Stomach (tissue), 19 donors: Measurements from ENCODE around the gene FREM3. TPM values are rescaled to one million over a fixed set of nuclear protein-coding genes. Genes with fewer than 3 reads are reported as not detected.

Source experiments
- DNase-seq, 2 donors: peaks; one replicate each; pipeline versions ENCODE4 v3.0.0 to v3.0.0-alpha.2; 2013 to 2019
- H3K27ac ChIP-seq, 5 donors: fragments of 200-600 bp in 4 of 5; sonication (generic) in 4 of 5; one replicate each; pipeline ENCODE4 v1.5.1; 2013 to 2019; ENCODE audit warnings: mild to moderate bottlenecking in 1 of 5, moderate library complexity in 1 of 5
- H3K27me3 ChIP-seq, 3 donors: fragments of 200-600 bp; sonication (generic); one replicate each; pipeline ENCODE4 v1.5.1; 2017 to 2019; ENCODE audit warnings: mixed run types in 1 of 3
- H3K36me3 ChIP-seq, 4 donors: fragments of 200-600 bp; sonication (generic); 1 replicate in 3 of 4; 2 replicates in 1 of 4; pipeline ENCODE4 v1.5.1; 2016 to 2019
- H3K4me1 ChIP-seq, 4 donors: fragments of 200-600 bp; sonication (generic); one replicate each; pipeline ENCODE4 v1.5.1; 2016 to 2019
- H3K4me3 ChIP-seq, 4 donors: fragments of 200-600 bp; sonication (generic) in 3 of 4; one replicate each; pipeline ENCODE4 v1.5.1; 2016 to 2019; ENCODE audit warnings: mild to moderate bottlenecking in 1 of 4
- H3K9me3 ChIP-seq, 4 donors: fragments of 200-600 bp; sonication (generic); one replicate each; pipeline ENCODE4 v1.5.1; 2016 to 2019
- EP300 ChIP-seq: sonication (generic); formaldehyde crosslinking; IDR thresholded peaks from one replicate; pipeline ENCODE4 v1.6.1; 2017; ENCODE audit warnings: antibody characterized with exemption
- POLR2A ChIP-seq, 4 donors: fragments of 450-650 bp; IDR thresholded peaks; one replicate each; pipeline ENCODE4 v1.6.1; 2016; ENCODE audit warnings: antibody characterized with exemption in 4 of 4, control low read depth in 2 of 4, mild to moderate bottlenecking in 1 of 4, moderate library complexity in 1 of 4
- POLR2AphosphoS5 ChIP-seq, 3 donors: sonication (generic); formaldehyde crosslinking; IDR thresholded peaks; one replicate each; pipeline ENCODE4 v1.6.1; 2016; ENCODE audit warnings: antibody characterized with exemption in 3 of 3
- WGBS, 5 donors: extraction: QIAGEN DNeasy Blood & Tissue Kit in 3 of 5; methylation state at CpG; one replicate each; pipeline versions ENCODE4 v1.1.5 to v1.1.7; 2013 to 2018; 5-methylcytosine and 5-hydroxymethylcytosine counted together
- intact Hi-C: fragments of 100-400 bp; cut with DNase I; formaldehyde crosslinking; loops from one replicate; pipeline ENCODE4 v1.15.1; 2023; ENCODE audit warnings: low total_unique reads
- long read RNA-seq, 10 donors: transcript quantifications; one replicate each; lab custom pipeline, GENCODE V29; 2026
- polyA plus RNA-seq, 3 donors: library from polyadenylated mRNA; stranded (reverse); fragments of 200-250 nt; gene quantifications; one replicate each; pipeline ENCODE4 v1.2.3, GENCODE V29; 2013
- total RNA-seq, 5 donors: library from RNA; depleted of rRNA; stranded (reverse); fragments of >200 nt; gene quantifications; one replicate each; pipeline versions ENCODE4 v1.1.0 to v1.2.3, GENCODE V29; 2014 to 2016
- TF ChIP-seq, protein P1 (sequence below), 7 experiments: fragments of 450-650 bp in 4 of 7; fragments of 200-600 bp in 3 of 7; sonication (generic) in 3 of 7; IDR thresholded peaks; one replicate each; pipeline ENCODE4 v1.5.1; 2016 to 2019; ENCODE audit warnings: antibody characterized with exemption in 7 of 7, control low read depth in 2 of 7, mild to moderate bottlenecking in 1 of 7
- donor health status: healthy with polysubstance abuse.
- donor health status: Bipolar disorder and iron deficiency.
- donor health status: healthy.

FREM3 gene
- total RNA-seq (under 1 TPM in 1 of 5 donors, not detected in 4; 0.18 TPM), polyA plus RNA-seq (under 1 TPM in 1 of 3 donors, not detected in 2; 0.03 TPM)
- long read RNA-seq, donor 1, result 0 reads
- long read RNA-seq, donor 2, result 0 reads
- long read RNA-seq, donor 3, result 0 reads
- long read RNA-seq, donor 4, result 0 reads
- long read RNA-seq, donor 5, result 0 reads
- long read RNA-seq, donor 6, result 0 reads
- long read RNA-seq, donor 7, result 0 reads
- long read RNA-seq, donor 8, result 0 reads
- long read RNA-seq, donor 9, result 0 reads
- long read RNA-seq, donor 10, result 0 reads

DNA sequence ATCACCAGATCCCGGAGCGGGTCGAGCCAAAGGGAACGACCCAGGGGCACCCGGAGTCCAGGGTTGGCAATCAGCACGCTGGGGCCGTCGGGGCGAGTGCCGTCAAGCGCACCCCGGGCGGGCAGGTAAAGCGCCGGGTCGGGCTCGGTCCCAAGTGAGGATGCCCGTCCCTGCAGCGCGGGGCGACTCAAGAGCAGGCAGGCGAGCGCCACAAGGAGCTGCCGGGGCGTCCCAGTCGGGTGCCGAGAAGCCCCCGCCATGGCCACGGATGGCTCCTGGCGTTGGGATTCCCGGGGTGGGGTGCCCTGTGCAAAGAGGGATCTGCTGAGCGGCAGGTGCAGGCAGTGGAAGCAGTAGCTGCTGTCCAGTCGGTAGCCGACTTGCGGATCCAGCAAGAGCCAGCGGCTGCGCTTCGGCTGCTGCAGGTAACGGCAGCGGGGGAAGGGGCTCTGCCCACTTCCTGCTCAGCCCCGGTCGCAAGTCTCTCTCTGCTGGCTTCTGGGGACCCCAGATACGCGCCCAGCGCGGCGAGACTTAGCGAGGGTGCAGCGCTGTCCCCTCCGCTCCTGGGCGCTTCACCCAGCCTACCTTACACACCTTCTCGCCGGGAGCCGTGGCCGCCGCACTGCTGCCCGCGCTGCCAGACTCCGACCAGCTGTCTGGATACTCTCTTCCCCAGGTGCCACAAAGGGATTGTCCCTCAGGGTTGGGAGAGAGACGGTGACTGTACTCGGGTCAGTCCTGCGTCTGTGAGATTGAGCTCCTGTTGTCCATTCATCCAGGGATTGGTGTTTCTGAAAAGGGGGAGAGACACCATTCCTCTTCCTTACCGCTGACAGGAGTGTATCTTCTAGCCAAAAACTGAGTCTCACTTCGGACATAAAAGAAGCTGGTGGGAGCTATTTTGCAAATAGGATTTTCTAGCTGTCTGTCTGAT is at the start of gene FREM3:
Gene FREM3 (minus strand): TSS at position 260 of the 937 bp plus-strand sequence. CDS start 0 bp downstream, at position 260.
- intact Hi-C loops, result no loop called here
- WGBS, 5 donors, result 1 to 2% (median 2%) methylated on average over 18 to 64 of the region's 64 CpGs
- H3K4me3 ChIP-seq, result peak within 1 kb of the TSS; percentile 29 to 48 (median 40)
- peaks cover 7 to 57% (median 28%) of the 10 kb centered on the region in 3 donors for H3K27me3 ChIP-seq
- no peaks in the 10 kb centered on the region for H3K36me3 ChIP-seq
- H3K4me1 ChIP-seq, result peaks cover 15 to 22% (median 18%) of the 10 kb centered on the region in 4 donors
- TF ChIP-seq POLR2AphosphoS5 (IDR thresholded peaks at IDR 0.05), result no peak
- no peak for TF ChIP-seq EP300
- no peak for TF ChIP-seq POLR2A (IDR thresholded peaks at IDR 0.05)
- no peak within 1 kb of the TSS for H3K27ac ChIP-seq
- peak in 1 of 2 donors; percentile 39 for DNase-seq
- no peaks in the 10 kb centered on the region for H3K9me3 ChIP-seq

DNA sequence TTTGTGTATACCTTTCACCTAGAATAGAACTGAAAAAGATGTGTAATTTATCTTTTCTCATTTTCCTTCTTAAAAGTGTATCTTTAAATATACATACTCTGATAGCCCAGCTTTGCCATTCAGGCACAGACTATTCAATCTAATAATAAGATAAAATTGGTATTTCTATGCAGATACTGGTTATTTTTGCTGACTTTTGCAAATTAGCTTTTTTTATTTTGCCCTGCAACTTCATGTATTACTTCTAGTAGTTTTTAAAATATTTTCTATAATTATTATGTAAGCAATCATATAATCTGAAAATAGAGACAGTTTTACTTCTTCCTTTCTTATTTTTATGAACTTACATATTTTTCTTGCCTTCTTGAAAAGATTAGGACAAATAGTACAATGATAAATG is 45.4 kb upstream of the FREM3 start:
- Histone ChIP-seq H3K27ac (no peak overlapping the region), H3K27me3 (no peaks in the 10 kb centered on the region), H3K4me3 (no peak overlapping the region), H3K4me1 (no peaks in the 10 kb centered on the region), H3K36me3 (no peaks in the 10 kb centered on the region), H3K9me3 (no peaks in the 10 kb centered on the region)
- TF ChIP-seq POLR2A (IDR thresholded peaks at IDR 0.05) (no peak), POLR2AphosphoS5 (IDR thresholded peaks at IDR 0.05) (no peak), EP300 (no peak)
- TF ChIP-seq, protein P1, sequence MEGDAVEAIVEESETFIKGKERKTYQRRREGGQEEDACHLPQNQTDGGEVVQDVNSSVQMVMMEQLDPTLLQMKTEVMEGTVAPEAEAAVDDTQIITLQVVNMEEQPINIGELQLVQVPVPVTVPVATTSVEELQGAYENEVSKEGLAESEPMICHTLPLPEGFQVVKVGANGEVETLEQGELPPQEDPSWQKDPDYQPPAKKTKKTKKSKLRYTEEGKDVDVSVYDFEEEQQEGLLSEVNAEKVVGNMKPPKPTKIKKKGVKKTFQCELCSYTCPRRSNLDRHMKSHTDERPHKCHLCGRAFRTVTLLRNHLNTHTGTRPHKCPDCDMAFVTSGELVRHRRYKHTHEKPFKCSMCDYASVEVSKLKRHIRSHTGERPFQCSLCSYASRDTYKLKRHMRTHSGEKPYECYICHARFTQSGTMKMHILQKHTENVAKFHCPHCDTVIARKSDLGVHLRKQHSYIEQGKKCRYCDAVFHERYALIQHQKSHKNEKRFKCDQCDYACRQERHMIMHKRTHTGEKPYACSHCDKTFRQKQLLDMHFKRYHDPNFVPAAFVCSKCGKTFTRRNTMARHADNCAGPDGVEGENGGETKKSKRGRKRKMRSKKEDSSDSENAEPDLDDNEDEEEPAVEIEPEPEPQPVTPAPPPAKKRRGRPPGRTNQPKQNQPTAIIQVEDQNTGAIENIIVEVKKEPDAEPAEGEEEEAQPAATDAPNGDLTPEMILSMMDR (IDR thresholded peaks at IDR 0.05), result no peak
- intact Hi-C loops, result no loop called here
- no peak for DNase-seq

DNA sequence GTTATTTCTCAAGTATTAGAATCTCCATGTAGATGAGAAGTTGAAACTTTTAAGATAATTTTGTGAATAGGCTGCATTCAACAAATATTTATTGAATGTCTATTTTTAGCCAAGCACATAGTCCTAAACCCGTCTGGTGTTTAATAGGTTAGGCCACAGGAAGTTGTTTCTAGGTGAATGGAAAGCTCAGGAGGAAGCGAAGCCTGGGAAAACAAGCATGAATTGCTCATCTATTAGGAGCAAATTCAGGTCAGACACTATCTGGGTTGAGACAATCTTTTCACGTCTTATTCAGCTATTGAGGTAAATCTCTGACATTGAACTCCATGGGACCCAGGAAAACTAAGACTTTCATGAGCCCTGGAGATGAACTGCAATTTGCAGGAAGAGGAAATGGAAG is 43.1 kb upstream of the FREM3 start:
- intact Hi-C loops, result no loop called here
- 34 to 56% (median 47%) methylated on average over 3 of the region's 3 CpGs for WGBS, 5 donors
- no peaks in the 10 kb centered on the region for H3K27me3 ChIP-seq
- no peak overlapping the region for H3K27ac ChIP-seq
- TF ChIP-seq POLR2AphosphoS5 (IDR thresholded peaks at IDR 0.05), result no peak
- TF ChIP-seq, protein P1 (IDR thresholded peaks at IDR 0.05), result no peak
- TF ChIP-seq POLR2A (IDR thresholded peaks at IDR 0.05), result no peak
- H3K36me3 ChIP-seq, result no peaks in the 10 kb centered on the region
- H3K4me3 ChIP-seq, result no peak overlapping the region
- DNase-seq, result no peak
- H3K4me1 ChIP-seq, result no peaks in the 10 kb centered on the region
- H3K9me3 ChIP-seq, result no peaks in the 10 kb centered on the region

DNA sequence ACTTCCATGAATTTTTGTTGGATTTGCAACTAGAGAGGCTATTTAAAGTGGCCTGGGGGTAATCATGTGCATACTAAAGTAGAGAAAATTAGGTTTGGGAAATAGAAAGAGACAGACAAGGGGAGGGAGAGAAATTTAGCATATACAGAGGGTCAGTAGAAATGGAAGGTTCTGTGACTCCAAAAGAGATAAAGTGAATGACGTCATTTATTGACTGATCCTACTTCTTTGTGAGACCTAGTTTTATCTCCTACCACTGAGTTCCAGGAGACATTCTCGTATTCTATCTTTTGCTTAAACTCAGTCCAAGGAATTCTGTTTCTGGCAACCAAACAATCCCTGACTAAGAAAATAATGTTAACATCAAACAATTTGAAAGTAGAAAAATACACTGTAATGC is 42.4 kb upstream of the FREM3 start:
- Histone ChIP-seq H3K4me1 (no peaks in the 10 kb centered on the region), H3K36me3 (no peaks in the 10 kb centered on the region), H3K9me3 (no peaks in the 10 kb centered on the region), H3K27me3 (no peaks in the 10 kb centered on the region), H3K4me3 (no peak overlapping the region), H3K27ac (no peak overlapping the region)
- intact Hi-C loops, result no loop called here
- DNase-seq, result no peak
- TF ChIP-seq POLR2AphosphoS5 (IDR thresholded peaks at IDR 0.05), result no peak
- TF ChIP-seq, protein P1 (IDR thresholded peaks at IDR 0.05), result no peak
- no peak for TF ChIP-seq POLR2A (IDR thresholded peaks at IDR 0.05)
- TF ChIP-seq EP300, result no peak
- WGBS, 5 donors, result 22 to 45% (median 39%) methylated on average over 2 of the region's 2 CpGs
